ENCODE results near the gene RPL7L1.

DNA sequence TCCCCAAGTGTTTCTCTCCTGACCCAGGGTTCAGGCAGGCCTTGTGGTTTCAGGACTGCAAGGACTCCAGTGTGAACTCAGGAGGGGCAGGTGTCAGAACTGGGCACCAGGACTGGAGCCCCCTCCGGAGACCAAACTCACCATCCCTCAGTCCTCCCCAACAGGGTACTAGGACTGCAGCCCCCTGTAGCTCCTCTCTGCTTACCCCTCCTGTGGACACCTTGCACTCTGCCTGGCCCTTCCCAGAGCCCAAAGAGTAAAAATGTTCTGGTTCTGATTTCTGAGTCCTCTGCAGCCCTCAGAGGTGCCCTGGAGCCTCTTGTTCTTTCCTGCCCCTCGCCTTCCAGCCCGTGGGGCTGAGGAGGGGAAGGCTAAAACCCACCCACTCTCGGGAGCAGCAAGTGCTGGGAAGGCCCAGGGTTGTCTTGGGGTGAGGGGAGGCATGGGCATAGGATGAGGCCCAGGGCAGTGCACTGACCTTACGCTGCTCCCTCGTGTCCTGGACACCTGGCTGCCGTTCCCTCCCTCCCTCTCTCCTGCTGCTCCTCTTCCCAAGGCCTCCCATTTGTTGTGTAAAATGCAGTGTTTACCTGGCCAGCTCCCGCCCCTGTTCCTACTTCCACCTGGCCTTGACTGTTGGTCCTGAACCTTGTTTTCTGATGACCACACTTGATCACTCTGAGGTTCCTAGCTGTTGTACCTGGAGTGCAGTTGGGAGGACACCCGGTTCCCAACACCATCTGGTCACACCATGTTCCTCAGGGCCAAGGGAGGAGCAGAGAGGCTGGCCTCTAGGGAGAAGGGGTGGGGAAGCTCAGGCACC is 59.8 kb downstream of the RPL7L1 start:
- TF ChIP-seq YY1 (IDR thresholded peaks at IDR 0.05; ENCODE audit: insufficient read depth, insufficient read length) (no peak), ZNF274 (IDR thresholded peaks at IDR 0.05; ENCODE audit: low read depth, low read length) (no peak), SUZ12 (IDR thresholded peaks at IDR 0.05; ENCODE audit: extremely low read depth, insufficient read depth, insufficient read length) (no peak)
